ENCODE results near the gene DNAJA1.
"Not testable (repeated sequence)": the region's sequence is repeated elsewhere in the genome, so short reads cannot be mapped to it uniquely, and the experiment has no call there.

Gene DNAJA1

DNA sequence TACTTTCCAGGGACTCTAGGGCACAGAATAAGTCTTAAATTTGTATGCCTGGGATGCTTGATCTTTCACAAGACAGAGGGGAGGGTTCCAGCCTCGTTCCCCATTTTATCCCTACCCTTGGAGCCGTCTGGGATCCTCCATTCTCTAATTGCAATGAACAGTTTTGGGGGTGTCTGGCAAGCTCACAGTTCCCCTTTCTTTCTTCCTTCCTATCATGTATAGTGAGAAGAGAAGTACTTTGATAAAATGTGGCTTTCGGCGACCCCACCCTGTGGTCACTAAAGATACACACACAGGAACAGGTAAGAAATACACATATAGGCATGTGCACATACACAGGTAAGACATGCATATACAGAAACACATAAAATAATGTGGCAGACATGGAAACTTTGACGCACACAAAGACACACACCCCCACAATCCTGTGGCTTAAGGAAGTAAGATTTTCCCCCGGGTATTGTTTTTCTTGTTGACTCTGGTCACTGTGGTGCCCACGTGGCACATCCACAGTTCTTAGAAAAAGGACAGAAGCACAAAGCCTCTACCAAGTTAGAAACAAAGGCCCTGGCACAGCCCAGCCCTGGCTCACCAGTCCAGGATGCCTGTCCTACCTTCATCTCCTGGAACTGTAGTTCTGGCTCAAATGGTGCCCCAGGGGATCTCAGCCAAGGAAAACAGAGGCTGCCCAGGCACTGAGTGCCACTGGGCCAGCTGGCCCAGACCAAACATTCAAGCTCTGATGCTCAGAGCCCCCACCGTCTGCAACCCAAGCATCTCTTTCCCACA, 57.7 kb downstream of the DNAJA1 start:
- no peak for DNase-seq

- not testable (repeated sequence) for DNase-seq
Measured at GRCh38 chr9:33085672-33086071, 60.6 kb downstream of the DNAJA1 start.
